ENCODE data around the gene CPNE5.
A peak's percentile ranks its signal among the peaks of the same experiment; 100 is the strongest.
"Not testable (repeated sequence)": the region's sequence is repeated elsewhere in the genome, so short reads cannot be mapped to it uniquely, and the experiment has no call there.

CPNE5 gene

DNA sequence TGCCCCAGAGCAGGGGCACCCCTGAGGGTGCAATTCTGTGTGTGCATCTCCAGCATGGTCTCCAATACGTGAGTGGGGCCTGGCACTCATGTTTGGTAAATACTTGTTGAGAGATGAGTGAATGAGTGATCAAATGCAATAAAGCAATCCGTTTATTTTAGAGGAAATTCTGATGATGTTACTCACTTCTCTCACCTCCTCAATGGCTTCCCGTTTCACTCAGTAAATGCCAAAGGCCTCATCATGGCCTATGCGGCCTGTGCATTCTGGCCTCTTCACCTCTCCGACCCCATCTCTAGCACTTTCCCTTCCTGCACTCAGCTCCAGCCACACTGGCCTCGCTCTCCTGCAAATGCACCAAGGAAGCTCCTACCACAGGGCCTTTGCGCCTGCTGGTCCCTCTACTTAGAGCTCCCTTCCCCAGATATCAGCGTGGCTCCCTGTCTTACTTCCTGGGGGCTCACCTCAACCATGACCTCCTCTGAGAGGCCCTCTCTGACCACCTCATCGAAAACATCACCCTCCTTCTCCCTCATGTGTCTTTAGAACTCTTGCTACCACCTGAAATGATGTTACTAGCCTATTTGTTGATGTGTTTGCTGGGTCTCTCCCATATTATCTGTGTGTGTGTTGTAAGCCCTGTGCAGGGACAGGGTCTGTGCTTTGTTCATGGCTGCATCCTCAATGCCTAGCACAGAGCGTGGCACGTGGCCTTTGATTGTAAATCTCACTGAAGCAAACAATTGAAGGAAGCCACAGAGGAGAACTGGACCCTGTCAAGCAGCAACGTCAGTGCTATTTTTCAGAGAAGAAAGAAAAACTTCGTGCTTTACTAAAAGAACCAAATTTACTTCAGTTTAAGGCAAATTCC, 99.1 kb downstream of the CPNE5 start:
- no peak for DNase-seq

DNA sequence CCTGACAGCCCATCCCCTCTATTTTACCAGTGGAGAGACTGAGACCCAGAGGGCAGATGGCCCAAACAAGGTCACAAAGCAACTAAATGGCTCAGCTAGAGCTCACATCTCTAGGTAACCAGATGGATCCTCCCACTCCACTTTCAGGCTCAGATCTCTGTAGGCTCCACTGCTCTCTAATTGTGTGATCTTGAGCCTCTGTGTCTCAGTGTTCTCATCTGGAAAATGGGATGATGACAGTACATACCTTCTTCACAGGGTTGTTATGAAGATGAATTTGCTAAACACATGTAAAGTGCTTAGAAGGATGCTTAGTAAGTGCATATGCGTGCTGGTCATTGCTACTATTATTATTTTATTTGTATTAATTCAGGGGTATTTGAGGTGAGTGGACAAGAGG, 101.1 kb downstream of the CPNE5 start:
- no peak for DNase-seq

DNA sequence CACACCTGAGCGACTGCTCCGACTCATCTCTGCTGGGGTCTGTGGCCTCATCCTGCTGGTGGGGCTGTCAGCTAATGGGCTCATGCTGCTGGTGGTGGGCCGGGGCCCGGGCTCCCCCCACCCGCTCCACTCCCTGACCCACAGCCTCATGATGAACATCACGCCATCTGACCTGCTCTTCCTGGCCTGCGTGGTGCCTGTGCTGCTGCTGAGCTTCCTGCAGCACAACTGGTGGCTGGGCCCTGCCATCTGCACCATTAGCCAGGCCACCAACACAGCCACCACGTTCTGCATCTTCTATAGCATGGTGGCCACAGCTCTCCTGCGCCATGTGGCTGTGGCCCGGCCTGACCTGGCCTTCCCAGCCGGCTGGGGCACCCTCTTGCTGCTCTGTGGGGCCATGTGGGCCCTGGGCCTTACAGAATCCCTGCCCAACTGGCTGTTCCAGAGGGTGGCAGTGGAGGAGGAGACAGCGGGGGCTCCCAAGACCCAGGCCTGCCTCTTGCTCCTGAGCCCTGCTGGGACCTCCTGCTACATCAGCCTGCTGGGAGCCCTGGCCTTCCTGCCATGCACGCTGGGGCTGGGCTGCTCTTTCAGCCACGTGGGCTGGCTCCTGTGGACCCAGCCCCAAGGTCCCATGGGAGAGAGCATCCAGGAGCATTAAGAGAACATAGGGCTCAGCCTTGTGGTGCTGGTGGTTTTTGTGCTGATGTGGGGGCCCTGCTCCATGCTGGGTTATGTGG, 102.0 kb downstream of the CPNE5 start:
- no peak for DNase-seq

DNA sequence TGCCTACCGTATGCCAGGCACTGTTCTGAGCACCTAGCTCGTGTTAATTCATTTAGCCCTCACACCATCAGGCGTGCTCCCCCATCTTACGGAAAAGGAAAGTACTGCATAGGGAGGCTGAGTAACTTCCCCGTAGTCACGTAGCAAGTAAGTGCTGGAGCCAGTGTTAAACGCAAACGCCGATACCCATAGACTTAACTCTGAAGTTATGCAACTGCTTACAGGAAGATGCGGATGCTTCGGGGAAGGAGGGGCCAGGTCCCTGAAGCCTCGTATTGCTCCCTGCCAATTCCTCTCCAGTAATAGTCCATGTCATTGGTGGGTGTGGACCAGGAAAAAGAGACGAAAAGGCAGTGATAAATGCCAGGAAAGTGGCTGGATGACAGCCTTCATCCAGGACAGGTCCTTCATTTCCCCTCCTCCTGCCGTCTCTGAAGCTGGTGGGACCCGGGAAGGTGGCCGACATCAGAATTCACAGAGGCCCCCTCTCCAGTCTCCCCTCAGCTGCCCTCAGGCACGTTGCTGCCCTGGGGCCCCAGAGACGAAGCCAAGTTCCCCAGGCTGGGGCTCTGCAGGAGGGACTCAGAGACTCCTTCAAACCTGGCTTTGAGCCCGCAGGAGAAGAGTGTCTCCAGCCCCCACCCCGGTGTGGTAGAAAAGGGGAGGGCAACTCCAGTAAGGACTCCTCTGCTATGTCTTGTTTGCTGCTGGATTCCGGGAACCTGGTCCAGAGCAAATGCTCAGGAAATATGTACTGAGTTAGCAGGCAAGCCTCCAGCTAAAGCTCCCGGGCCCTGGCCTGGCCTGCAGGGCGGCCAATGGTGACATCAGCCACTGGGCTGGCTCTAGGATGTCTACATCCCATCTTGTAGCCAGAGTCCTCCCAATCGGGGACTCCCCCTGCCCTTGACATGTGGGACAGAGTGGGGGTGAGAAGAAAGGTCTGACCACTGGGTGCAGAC, 103.9 kb downstream of the CPNE5 start:
- DNase-seq, result no peak

DNA sequence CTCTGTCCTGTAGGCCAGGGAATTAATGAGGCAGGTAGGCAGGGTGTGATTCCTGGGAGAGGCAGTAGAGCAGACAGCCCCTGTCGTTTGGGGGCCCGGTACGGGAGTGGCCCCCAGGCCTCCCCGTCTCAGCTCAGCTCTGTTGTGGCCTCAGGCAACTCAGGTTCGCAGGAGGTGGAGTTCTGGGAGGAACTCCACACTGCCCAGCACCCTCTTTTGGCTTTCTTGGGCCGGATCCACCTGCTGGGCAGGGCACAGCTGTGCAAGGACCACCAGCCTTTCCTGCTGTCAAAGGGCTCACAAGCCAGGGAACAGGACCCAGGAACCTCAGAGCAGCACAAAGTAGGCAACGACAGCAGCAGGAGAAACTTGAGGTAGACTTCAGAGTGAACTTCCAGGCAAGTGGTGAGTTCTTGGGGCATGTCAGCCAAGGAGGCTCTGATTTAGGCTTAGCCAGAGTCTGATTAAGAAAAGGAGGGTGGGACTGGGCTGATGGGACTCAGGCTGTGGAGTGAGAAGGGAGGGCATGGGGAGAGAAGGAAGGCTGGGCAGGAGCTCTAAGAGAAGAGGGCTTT, 104.7 kb downstream of the CPNE5 start:
- no peak for DNase-seq

DNA sequence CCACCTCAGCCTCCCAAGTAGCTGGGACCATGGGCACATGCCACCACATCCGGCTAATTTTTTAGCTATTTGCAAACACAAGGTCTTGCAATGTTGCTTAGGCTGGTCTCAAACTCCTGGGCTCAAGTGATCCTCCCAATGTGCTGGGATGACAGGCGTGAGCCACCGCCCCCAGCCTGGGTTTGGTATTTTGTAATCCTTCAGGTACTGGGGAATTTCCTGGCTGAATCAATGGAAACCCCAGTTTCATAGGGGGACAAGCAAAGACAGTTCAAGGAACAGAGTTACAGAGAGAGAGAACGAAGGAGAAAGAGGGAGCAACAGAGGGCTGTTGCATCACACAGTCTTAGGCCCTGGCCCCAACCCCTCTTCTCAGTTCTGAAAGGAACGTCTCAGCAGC, 105.9 kb downstream of the CPNE5 start:
- no peak for DNase-seq

DNA sequence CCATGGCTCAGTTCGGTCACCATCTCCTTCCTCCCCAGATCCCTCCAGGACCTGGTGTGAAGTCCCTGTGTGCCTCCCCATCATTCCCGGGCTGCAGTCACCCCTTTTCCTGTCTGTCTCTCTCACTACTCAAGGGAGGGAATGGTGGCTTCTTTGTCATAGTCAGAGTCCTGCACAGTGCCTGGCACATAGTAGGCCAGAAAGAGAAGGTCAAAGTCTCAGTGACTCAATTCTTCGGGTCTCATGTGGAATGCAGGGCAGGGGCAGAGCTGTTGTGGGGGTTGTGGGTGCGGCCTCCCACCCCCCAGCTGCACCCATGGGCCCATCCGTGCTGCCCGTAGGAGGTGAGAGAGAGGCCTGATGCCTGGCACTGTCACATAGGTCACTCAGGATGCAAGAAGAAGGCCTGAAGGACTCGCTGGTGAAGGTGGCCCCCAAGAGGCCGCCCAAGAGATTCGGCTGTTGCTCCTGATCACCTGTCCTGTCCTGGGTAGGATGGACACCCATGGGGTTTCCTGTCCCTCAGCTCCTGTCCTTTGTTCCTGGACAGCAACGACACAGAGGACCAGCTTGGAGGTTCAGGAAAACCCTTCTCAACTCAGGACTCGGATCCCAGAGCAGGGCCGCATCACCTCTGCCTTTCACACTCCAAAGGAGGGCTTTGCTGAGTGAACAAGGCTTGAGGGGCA, 107.5 kb downstream of the CPNE5 start:
- DNase-seq, result no peak

DNA sequence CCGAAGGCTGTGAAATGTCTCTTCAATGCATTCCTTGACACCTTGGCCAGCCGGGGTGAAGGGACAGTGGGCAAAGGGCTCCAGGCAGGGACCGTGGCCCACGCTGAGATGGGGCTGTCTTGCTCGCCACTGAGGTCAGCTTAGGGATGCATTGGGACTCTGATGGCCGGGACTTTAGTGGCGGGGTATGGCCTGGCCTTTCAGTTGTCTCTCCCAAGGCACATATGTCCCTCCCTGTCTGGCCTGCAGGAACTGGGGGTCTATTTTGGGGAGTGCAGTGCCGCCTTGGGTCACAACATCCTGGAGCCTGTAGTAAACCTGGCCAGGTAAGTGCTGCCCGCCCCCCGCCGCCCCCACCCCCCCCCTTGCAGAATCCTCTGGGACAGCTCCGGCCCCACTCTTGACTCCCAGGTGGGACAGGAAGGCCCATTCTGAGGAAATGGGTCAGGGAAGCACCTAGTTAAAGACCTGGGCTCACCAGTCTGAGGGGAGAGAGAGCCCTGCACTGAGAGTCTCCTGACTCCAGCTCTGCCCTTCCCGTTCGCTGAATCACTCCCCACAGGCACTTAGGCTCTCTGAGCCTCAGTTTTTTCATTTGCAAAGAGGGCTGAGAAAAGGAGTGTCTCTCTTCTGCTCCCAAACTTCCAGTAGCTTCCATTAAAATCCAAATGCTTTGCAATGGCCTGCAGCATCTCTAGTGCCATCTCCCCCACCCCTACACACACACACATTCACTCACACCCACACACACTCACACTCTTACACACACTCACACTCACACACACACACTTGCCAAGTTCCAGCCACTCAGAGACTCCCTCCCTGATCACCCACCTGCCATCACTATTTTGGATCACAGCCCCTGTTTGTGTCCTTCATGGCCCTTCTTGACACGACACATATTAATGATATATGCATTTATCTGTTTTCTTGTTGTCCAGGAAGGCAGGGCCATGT, 108.5 kb downstream of the CPNE5 start:
- DNase-seq, result no peak

DNA sequence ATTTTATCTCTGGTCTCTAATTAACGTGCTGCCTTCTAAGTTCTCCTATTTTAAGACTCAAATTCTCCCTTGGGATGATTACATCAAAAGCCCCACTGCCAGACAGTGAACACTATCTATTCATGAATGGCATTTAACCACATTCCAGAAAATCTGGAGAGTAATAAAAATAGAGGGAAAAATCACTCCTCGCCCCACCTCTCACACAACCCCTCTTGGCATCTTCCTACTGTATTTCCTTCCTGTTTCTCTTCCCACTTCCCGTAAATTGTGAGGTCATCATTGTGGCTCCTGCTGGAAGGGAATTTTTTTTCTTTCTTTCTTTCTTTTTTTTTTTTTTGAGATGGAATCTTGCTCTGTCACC, 110.1 kb downstream of the CPNE5 start:
- no peak for DNase-seq

DNA sequence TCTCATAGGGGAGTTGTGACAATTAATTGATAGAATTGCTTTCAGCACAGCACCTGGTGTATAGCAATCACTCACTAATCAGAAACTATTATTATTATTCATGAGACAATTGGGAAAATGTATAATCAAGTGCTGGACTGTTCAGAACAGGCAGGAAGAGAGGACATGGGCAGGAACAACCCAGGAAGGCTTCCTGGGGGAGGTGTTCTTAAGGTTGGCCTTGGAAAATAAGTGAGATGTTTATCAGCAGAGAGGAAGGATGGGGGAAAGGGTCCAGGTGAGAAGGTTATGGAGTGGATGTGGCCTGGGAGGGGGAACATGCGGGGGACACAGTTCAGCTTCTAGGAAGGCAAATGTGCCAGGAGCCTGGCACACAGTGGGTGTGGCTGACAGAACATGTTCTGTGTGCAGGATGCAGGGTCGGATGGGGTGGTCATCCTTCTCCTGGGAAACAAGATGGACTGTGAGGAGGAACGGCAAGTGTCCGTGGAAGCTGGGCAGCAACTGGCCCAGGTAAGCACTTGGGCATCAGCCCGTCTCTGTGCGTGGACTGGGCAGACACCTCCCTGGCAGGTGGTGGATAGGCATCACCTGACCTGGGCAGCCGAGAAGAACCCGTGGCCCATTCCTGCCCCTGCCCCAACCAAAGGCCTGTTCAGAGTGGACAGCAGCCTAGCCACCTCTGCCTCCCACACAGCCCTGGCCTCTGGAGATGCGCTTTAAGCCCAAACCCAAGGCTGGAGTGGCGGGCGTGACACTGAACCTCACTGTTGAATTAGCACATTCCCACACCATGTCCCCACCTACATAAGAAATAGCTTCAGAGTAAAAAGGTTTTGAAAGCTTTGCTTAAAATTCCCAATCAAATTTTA, 110.7 kb downstream of the CPNE5 start:
- no peak for DNase-seq

DNA sequence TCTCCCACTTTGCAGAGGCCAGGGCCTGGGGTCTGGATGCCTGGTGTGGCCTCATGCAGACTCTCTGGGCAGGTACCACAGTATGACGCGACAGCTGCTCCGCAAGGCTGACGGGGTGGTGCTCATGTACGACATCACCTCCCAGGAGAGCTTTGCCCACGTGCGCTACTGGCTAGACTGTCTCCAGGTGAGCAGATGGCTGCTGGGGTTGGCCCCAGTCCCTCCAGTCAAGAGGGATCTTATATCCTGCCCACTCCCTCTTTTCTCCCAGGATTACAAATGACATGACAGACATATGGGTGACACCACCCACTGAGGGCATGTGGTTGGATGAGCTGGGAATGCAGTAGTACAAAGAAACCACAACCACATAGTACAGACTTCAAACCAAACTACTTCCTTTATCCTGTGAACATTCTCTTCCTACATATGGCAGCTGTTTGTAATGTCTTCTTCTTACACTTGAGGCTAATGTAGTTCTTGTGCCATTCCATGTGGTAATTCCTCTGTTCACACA, 111.7 kb downstream of the CPNE5 start:
- peak in 1 of 2 experiments; percentile 26 for DNase-seq

DNA sequence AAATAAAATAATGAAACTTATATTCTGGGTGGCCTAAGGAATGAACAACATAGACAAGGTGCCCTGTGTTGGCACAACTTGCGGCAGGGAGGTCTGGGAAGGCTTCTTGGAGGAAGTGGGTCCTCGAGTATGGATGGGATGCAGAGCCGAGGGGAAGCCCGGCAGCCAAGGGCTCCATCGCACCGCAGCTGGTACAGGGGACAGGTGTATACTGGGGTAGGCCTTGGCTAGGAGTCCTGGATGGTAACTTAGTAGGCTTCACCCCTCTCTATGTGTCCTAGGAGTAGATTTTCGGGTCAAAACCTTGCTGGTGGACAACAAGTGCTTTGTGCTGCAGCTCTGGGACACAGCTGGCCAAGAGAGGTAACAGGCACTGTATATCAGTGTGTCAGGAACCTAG, 113.7 kb downstream of the CPNE5 start:
- DNase-seq, result no peak

DNA sequence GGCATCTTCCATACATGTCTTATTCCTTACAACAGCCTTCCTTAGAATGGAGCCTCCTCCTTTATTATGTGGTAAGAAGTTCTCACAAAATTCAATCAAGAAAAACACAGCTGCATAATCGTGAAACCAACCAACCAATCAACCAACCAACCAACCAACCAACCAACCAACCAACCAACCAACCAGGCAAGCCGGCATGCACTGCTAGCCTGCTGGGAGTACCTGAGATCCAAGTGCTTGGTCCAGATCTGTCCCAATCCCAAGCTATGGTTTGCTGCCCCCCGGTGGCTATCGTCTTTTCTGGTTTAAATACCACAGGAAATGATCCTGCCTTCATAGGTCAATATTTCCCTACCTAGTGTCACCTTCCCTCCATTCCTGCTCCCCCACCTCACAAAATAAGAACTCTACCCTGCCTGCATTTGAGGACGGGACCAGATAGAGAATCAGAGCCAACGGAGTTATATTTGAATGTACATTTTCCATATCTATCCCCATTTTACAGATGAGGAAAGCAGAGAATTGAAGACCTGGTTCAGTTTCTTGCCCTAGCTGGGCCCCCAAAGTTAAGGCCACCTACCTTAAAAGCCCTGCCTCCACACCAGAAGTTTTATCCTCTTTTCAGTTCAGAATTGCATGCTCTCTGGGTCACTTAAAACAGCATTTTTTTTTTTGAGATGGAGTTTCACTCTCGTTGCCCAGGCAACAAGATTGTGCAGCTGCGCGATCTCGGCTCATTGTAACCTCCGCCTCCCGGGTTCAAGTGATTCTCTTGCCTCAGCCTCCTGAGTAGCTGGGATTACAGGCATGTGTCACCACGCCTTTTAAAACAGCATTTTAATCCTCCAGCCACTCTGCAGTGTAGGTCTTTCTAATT, 114.5 kb downstream of the CPNE5 start:
- DNase-seq, result peak; percentile 67 to 73

DNA sequence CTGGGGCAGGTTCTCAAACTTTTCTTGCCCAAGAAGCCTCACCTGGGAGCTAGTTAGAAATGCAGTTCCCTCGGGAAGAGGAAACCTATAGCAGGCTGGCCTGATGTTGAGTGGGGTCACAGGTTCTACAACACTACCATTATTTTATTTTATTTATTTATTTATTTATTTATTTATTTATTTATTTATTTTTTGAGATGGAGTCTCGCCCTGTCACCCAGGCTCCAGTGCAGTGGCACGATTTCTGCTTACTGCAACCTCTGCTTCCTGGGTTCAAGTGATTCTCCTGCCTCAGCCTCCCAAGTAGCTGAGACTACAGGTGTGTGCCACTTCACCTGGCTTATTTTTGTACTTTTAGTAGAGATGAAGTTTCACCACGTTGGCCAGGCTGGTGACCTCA, 115.3 kb downstream of the CPNE5 start:
- DNase-seq, result not testable (repeated sequence)

DNA sequence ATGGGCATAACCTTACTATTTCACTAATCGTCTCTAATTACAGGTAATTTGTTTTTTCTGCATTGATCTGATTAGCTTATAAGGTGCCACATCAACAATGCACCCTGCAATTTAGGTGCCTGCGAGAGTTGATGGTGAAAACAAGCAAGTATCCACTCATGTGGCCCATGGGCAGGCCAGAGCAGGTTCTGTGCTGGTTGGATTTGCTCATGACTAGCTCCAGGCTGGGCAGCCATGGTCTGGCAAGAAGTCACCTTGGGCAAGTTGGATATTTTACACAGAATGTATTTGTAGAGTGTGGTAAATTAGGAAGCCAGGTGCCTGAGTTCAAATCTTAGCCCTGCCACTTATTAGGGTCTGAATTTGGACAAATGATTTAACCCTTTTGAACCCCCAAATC, 116.4 kb downstream of the CPNE5 start:
- DNase-seq, result no peak

DNA sequence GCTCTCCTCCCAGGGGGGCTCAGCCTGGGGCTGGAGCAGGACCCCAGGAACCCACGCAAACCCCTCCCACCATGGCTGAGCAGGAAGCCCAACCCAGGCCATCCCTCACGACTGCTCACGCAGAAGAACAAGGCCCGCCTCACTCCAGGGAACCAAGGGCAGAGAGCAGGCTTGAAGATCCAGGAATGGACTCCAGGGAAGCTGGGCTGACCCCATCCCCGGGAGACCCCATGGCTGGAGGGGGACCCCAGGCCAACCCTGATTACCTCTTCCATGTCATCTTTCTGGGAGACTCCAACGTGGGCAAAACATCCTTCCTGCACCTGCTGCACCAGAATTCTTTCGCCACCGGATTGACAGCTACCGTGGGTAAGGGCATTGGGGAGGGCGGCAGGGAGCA, 116.9 kb downstream of the CPNE5 start:
- DNase-seq, result no peak

DNA sequence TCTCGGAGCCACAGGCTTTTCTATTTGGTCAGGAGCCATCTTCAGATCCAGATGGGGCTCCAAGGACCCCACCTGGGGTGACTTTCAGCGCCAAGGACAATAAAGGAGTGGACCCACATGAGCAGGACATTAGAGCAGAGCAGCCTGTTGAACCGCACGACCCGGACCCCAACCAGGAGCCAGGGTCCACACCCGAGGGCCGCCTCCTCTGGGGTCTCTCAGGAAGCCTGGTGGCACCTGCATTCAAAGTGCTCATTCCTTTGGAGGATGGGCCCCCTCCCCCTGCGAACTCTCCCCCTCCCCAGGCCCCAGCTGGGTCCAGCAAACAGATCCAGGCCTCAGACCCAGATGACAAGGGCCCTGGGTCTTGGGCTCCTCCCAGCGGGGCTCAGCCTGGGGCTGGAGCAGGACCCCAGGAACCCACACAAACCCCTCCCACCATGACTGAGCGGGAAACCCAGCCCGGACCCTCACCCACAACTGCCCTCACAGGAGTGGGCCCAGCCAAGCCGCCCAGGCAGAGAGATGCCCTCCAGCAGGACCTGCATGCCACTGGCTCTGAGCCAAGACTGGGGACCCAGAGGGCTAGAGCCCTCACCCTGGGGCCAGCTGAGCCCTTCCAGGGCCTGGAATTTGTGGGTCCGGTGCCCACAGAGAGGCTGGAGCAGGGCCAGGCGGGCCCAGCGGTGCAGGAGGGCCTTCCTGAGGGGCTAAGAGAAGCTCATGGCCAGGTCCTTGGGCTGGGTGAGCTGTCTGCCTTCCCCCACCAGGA, 117.7 kb downstream of the CPNE5 start:
- DNase-seq, result no peak
